Natural killer cell treated with Interleukin-12 subunit alpha and Interleukin-12 subunit beta and Interleukin-15 and Interleukin-18, amount 100 ng/mL, for 72 hours (primary cell): ENCODE data around the gene MTCL1. TPM values are rescaled to one million over a fixed set of nuclear protein-coding genes. Genes with fewer than 3 reads are reported as not detected.

ENCODE experiments used
- ATAC-seq, 2 donors: fragments of 150-1000 bp; cut with Tn5 transposase in 1 of 2; sonication (Bioruptor Pico), chemical (Tn5 transposase) in 1 of 2; 2 replicates each; pipeline ENCODE4 v1.10.0; 2021
- DNase-seq: peaks from one replicate; pipeline ENCODE4 v3.0.0; 2022; ENCODE audit warnings: low spot score
- H3K27ac Mint-ChIP-seq, 2 donors: 1 replicate in 1 of 2; 2 replicates in 1 of 2; pipeline ENCODE4 v1.8.0; 2022; ENCODE audit warnings: mixed read lengths in 2 of 2, mild to moderate bottlenecking in 1 of 2, moderate library complexity in 1 of 2
- H3K27me3 Mint-ChIP-seq, 2 donors: 1 replicate in 1 of 2; 2 replicates in 1 of 2; pipeline ENCODE4 v1.8.0; 2022; ENCODE audit warnings: mixed read lengths in 2 of 2
- H3K36me3 Mint-ChIP-seq: one replicate; pipeline ENCODE4 v1.8.0; 2022; ENCODE audit warnings: mixed read lengths
- H3K4me1 Mint-ChIP-seq, 2 donors: 1 replicate in 1 of 2; 2 replicates in 1 of 2; pipeline ENCODE4 v1.8.0; 2022; ENCODE audit warnings: low read depth in 2 of 2, mixed read lengths in 2 of 2, mild to moderate bottlenecking in 1 of 2
- H3K4me3 Mint-ChIP-seq: one replicate; pipeline ENCODE4 v1.8.0; 2022; ENCODE audit warnings: mixed read lengths
- H3K9me3 Mint-ChIP-seq: 2 replicates; pipeline ENCODE4 v1.8.0; 2022; ENCODE audit warnings: mixed read lengths
- total RNA-seq, 2 donors: library from RNA; stranded (reverse); gene quantifications; one replicate each; pipeline ENCODE4 v1.2.3, GENCODE V29; 2022

The MTCL1 gene
- total RNA-seq, 2 donors from 2014 or later, result 0.38 to 0.50 TPM

DNA sequence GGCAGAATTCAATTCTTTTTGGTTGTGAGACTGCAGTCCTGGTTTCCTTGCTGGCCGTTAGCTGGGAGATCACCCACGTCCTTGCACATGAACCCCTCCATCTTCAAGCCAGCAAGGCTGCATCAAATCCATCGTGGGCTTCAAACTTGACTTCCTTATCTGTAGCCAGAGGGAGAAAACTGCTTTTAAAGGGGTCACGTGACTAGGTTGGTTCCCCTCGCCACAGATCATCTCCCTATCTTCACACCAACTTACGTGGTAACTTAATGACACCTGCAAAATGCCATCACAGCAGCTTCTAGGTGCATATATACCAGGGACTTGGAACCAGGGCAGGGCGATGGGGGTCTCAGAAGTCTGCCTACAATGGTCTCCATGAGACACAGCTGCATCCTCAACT lies 169.5 kb downstream of the MTCL1 start:
- Mint-ChIP-seq H3K36me3 (no peaks in the 10 kb centered on the region), H3K9me3 (no peaks in the 10 kb centered on the region), H3K27ac (no peak overlapping the region), H3K4me1 (no peaks in the 10 kb centered on the region), H3K4me3 (no peak overlapping the region), H3K27me3 (peaks cover 0 to 3% of the 10 kb centered on the region in 2 donors)
- no peak for DNase-seq
- ATAC-seq, result no peak

DNA sequence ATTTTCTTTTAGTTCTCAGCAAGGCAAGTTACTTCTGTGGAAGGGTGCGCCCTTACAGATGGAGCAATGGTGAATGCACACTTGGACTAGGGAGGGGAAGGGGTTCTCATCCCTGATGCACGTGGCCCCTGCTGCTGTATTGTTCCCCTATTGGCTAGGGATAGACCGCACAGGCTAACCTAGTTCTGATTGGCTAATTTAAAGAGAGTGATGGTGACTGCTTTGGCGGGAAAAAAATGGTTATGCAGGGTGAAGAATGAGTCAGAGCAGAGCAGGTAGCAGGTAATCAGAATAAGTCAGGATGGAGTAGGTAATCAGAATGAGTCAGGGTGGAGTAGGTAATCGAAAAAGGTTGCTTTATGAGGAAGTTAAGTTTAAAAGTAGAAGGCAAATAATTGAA lies 171.5 kb downstream of the MTCL1 start:
- Mint-ChIP-seq H3K27ac (no peak overlapping the region), H3K4me1 (no peaks in the 10 kb centered on the region), H3K9me3 (no peaks in the 10 kb centered on the region), H3K4me3 (no peak overlapping the region), H3K27me3 (peaks cover 0 to 5% of the 10 kb centered on the region in 2 donors), H3K36me3 (peaks cover 4% of the 10 kb centered on the region)
- DNase-seq (no peak), ATAC-seq (no peak)

DNA sequence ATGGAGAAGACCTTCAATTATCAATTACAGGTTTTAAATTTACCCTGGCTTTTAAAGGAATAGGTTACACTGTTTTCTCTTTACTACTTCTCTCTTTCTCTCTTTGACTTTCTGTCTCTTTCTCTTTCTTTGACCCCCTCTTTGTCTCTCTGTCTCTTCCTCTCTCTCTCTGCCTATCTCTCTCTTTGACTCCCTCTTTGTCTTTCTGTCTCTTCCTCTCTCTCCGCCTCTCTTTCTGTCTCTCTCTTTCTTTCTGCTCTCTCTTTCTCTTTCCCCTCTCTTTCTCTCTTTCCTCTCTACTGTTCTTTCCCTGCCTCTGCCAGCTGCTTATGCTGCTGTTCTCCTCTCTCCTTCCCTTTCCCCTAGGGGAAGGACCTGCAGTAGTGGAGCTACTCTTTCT lies 175.7 kb downstream of the MTCL1 start:
- no peak for ATAC-seq

More for the DNA sequence above, 175.7 kb downstream of the MTCL1 start:
- Mint-ChIP-seq H3K27me3 (peaks cover 0 to 10% of the 10 kb centered on the region in 2 donors), H3K9me3 (peaks cover 10% of the 10 kb centered on the region), H3K27ac (no peak overlapping the region), H3K36me3 (peaks cover 12% of the 10 kb centered on the region), H3K4me1 (no peaks in the 10 kb centered on the region), H3K4me3 (no peak overlapping the region)
- no peak for DNase-seq

Other genes starting within 250 kb of the MTCL1 start
- gene RAB12, start 96.1 kb upstream of the MTCL1 start, total RNA-seq, result 10 to 100 TPM; 19.1 to 33.0 TPM